SH-SY5Y (cell line): ENCODE measurements around the gene PRRX2.

ENCODE experiments used
- GATA2 ChIP-seq: IDR thresholded peaks from 2 replicates; pipeline ENCODE4 v1.6.1; 2011; ENCODE audit warnings: mild to moderate bottlenecking, low read depth, low read length
- GATA3 ChIP-seq: IDR thresholded peaks from 2 replicates; pipeline ENCODE4 v1.6.1; 2011; ENCODE audit warnings: low read depth, mild to moderate bottlenecking, low read length, moderate library complexity

- TF ChIP-seq GATA2 (no peak), GATA3 (no peak)
Measured at GRCh38 chr9:129739432-129739831, 74.0 kb downstream of the PRRX2 start.
